DND-41 (cell line): ENCODE measurements around the gene PDZRN4.

ENCODE experiments used
- ATAC-seq: fragments of 200-7000 bp; cut with Tn5 transposase; 3 replicates; pipeline ENCODE4 v1.9.1; 2021; ENCODE audit warnings: low read depth; ENCODE audit not compliant: insufficient read depth
- DNase-seq: peaks from one replicate; pipeline ENCODE4 v3.0.0-alpha.2; 2020
- H2AFZ ChIP-seq: 2 replicates; pipeline ENCODE4 v1.6.0; 2012; ENCODE audit warnings: low read depth, low read length
- H3K27ac ChIP-seq: 2 replicates; pipeline ENCODE4 v1.5.1; 2012; ENCODE audit warnings: low read length, inconsistent platforms
- H3K27me3 ChIP-seq: fragments of 200-600 bp; sonication (generic); 2 replicates; pipeline ENCODE4 v1.6.0; 2012; ENCODE audit warnings: low read length, mild to moderate bottlenecking, inconsistent platforms; ENCODE audit not compliant: insufficient read depth, poor library complexity
- H3K36me3 ChIP-seq: 2 replicates; pipeline ENCODE4 v1.5.1; 2012; ENCODE audit warnings: low read length, inconsistent platforms; ENCODE audit not compliant: insufficient read depth
- H3K4me1 ChIP-seq: 2 replicates; pipeline ENCODE4 v1.5.1; 2012; ENCODE audit warnings: mild to moderate bottlenecking, low read length; ENCODE audit not compliant: insufficient read depth
- H3K4me2 ChIP-seq: 2 replicates; pipeline ENCODE4 v1.6.0; 2012; ENCODE audit warnings: mild to moderate bottlenecking, moderate library complexity, low read length, inconsistent platforms; ENCODE audit not compliant: insufficient read depth
- H3K4me3 ChIP-seq, 2 experiments: fragments of 200-600 bp in 1 of 2; shearing (Covaris generic) in 1 of 2; 2 replicates each; pipeline ENCODE4 v1.5.1; 2012 to 2016; ENCODE audit warnings: inconsistent platforms in 2 of 2, low read length in 2 of 2, mild to moderate bottlenecking in 2 of 2, low read depth in 1 of 2, moderate library complexity in 1 of 2
- H3K79me2 ChIP-seq: 2 replicates; pipeline ENCODE4 v1.6.0; 2012; ENCODE audit warnings: low read length, inconsistent platforms; ENCODE audit not compliant: insufficient read depth
- H3K9ac ChIP-seq: 2 replicates; pipeline ENCODE4 v1.6.0; 2012; ENCODE audit warnings: low read depth, mild to moderate bottlenecking, inconsistent platforms, low read length, moderate library complexity
- H3K9me3 ChIP-seq: 2 replicates; pipeline ENCODE4 v1.5.1; 2012; ENCODE audit warnings: low read length, moderate library complexity, mild to moderate bottlenecking, inconsistent platforms; ENCODE audit not compliant: insufficient read depth, severe bottlenecking
- H4K20me1 ChIP-seq: 2 replicates; pipeline ENCODE4 v1.6.0; 2012; ENCODE audit warnings: low read length; ENCODE audit not compliant: insufficient read depth
- CTCF ChIP-seq: IDR thresholded peaks from 2 replicates; pipeline ENCODE4 v1.5.1; 2012; ENCODE audit warnings: borderline replicate concordance, low read length, moderate library complexity, mild to moderate bottlenecking; ENCODE audit not compliant: poor library complexity, severe bottlenecking; ENCODE audit errors: extremely low read depth
- EZH2 ChIP-seq: IDR thresholded peaks from 3 replicates; pipeline ENCODE4 v1.6.1; 2012; ENCODE audit warnings: borderline replicate concordance, low read depth, mild to moderate bottlenecking, moderate library complexity, low read length, inconsistent platforms; ENCODE audit not compliant: severe bottlenecking

Gene PDZRN4

GRCh38 chr12:41577995-41578394 lies 389.9 kb downstream of the PDZRN4 start:
- Histone ChIP-seq H3K27ac (no peak overlapping the region), H3K4me1 (no peaks in the 10 kb centered on the region)
- no peak for TF ChIP-seq CTCF
- TF ChIP-seq EZH2, result no peak

DNA sequence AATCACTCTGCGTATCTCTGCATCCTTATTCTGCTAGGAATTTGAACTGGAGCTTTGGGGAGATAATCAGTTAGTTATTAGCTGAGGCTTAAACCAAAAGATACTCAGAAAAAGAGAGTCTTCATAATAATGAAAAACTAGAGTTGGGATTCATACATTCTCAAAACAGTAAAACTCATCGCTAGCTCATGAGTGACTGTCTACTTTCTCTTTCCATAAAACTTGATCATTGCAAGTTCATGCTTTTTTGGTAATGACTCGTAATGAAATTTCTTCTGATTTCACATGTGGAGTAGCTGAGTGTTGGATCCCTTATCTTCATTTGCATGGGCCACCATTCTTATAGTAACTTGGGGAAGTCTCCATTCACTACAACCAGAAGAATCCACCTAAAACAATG lies 397.7 kb downstream of the PDZRN4 start:
- Histone ChIP-seq H3K36me3 (no peaks in the 10 kb centered on the region), H4K20me1 (no peaks in the 10 kb centered on the region), H3K27ac (no peak overlapping the region), H3K27me3 (no peaks in the 10 kb centered on the region), H3K4me3 (no peak overlapping the region), H3K9ac (no peak overlapping the region), H3K4me1 (no peaks in the 10 kb centered on the region), H3K79me2 (no peaks in the 10 kb centered on the region), H3K4me2 (no peak overlapping the region), H3K9me3 (no peaks in the 10 kb centered on the region), H2AFZ (no peak overlapping the region)
- TF ChIP-seq EZH2 (no peak), CTCF (no peak)
- DNase-seq, result no peak
- ATAC-seq, result no peak

More at GRCh38 chr12:41577995-41578394, 389.9 kb downstream of the PDZRN4 start:
- Histone ChIP-seq H3K27me3 (no peaks in the 10 kb centered on the region), H3K36me3 (no peaks in the 10 kb centered on the region), H3K9me3 (no peaks in the 10 kb centered on the region), H3K4me3 (no peak overlapping the region), H3K9ac (no peak overlapping the region), H3K4me2 (no peak overlapping the region), H4K20me1 (no peaks in the 10 kb centered on the region), H2AFZ (no peak overlapping the region), H3K79me2 (no peaks in the 10 kb centered on the region)
- ATAC-seq (no peak), DNase-seq (no peak)

GRCh38 chr12:41587574-41587973 lies 399.5 kb downstream of the PDZRN4 start:
- H3K9ac ChIP-seq, result no peak overlapping the region
- no peaks in the 10 kb centered on the region for H3K4me1 ChIP-seq

More at GRCh38 chr12:41587574-41587973, 399.5 kb downstream of the PDZRN4 start:
- no peaks in the 10 kb centered on the region for H3K36me3 ChIP-seq
- no peak overlapping the region for H3K4me3 ChIP-seq
- no peaks in the 10 kb centered on the region for H4K20me1 ChIP-seq
- H3K79me2 ChIP-seq, result no peaks in the 10 kb centered on the region
- no peak overlapping the region for H3K27ac ChIP-seq
- H2AFZ ChIP-seq, result no peak overlapping the region
- ATAC-seq, result no peak
- H3K4me2 ChIP-seq, result no peak overlapping the region
- H3K27me3 ChIP-seq, result no peaks in the 10 kb centered on the region
- H3K9me3 ChIP-seq, result no peaks in the 10 kb centered on the region
- no peak for DNase-seq
- no peak for TF ChIP-seq CTCF
- TF ChIP-seq EZH2, result no peak
